CD14-positive monocyte (primary cell): ENCODE results near the gene FXYD1. TPM values are rescaled to one million over a fixed set of nuclear protein-coding genes. Genes with fewer than 3 reads are reported as not detected.

Source experiments
- DNase-seq, 3 donors: peaks; one replicate each; pipeline ENCODE4 v3.0.0-alpha.2; 2011 to 2022
- H2AFZ ChIP-seq: 2 replicates; pipeline ENCODE4 v1.6.0; 2012; ENCODE audit warnings: mild to moderate bottlenecking, low read depth, low read length, inconsistent platforms; ENCODE audit not compliant: insufficient read depth, poor library complexity, severe bottlenecking
- H3K27ac ChIP-seq, 2 donors: 1 replicate in 1 of 2; 2 replicates in 1 of 2; pipeline ENCODE4 v1.5.1; 2012 to 2013; ENCODE audit warnings: low read length in 2 of 2, control low read depth in 1 of 2, inconsistent platforms in 1 of 2, low read depth in 1 of 2, mild to moderate bottlenecking in 1 of 2
- H3K27me3 ChIP-seq, 2 donors: one replicate each; pipeline versions ENCODE4 v1.6.0 to v1.6.1; 2011 to 2013; ENCODE audit warnings: low read length in 2 of 2; ENCODE audit not compliant: control insufficient read depth in 2 of 2, insufficient read depth in 2 of 2
- H3K36me3 ChIP-seq, 2 donors: replicated peaks in 1 of 2; 1 replicate in 1 of 2; 2 replicates in 1 of 2; pipeline versions ENCODE4 v1.5.1 to v1.6.1; 2012 to 2013; ENCODE audit warnings: low read length in 2 of 2, control low read depth in 1 of 2, inconsistent platforms in 1 of 2, mild to moderate bottlenecking in 1 of 2; ENCODE audit not compliant: insufficient read depth in 2 of 2, control insufficient read depth in 1 of 2
- H3K4me1 ChIP-seq, 2 donors: 1 replicate in 1 of 2; 2 replicates in 1 of 2; pipeline versions ENCODE4 v1.5.1 to v1.6.1; 2012 to 2013; ENCODE audit warnings: low read length in 2 of 2, control low read depth in 1 of 2, inconsistent platforms in 1 of 2, mild to moderate bottlenecking in 1 of 2, moderate library complexity in 1 of 2; ENCODE audit not compliant: insufficient read depth in 2 of 2, control insufficient read depth in 1 of 2
- H3K4me2 ChIP-seq: replicated peaks from 2 replicates; pipeline ENCODE3; 2012; ENCODE audit warnings: low read length, moderate library complexity, mild to moderate bottlenecking; ENCODE audit not compliant: poor library complexity, severe bottlenecking; ENCODE audit errors: extremely low read depth
- H3K4me3 ChIP-seq, 3 experiments: fragments of 200-600 bp in 1 of 3; sonication (generic) in 1 of 3; replicated peaks in 1 of 3; 1 replicate in 2 of 3; 2 replicates in 1 of 3; pipeline ENCODE4 v1.5.1; 2011 to 2013; ENCODE audit warnings: low read length in 3 of 3, mild to moderate bottlenecking in 3 of 3, control low read depth in 2 of 3, low read depth in 2 of 3, inconsistent platforms in 1 of 3, moderate library complexity in 1 of 3
- H3K79me2 ChIP-seq: 2 replicates; pipeline ENCODE4 v1.6.0; 2012; ENCODE audit warnings: mild to moderate bottlenecking, control low read depth, inconsistent platforms, low read length, moderate library complexity; ENCODE audit not compliant: insufficient read depth
- H3K9ac ChIP-seq: 2 replicates; pipeline ENCODE4 v1.6.0; 2017; ENCODE audit warnings: low read length, mild to moderate bottlenecking; ENCODE audit not compliant: insufficient read depth, poor library complexity, severe bottlenecking
- H3K9me3 ChIP-seq, 2 donors: replicated peaks in 1 of 2; 1 replicate in 1 of 2; 2 replicates in 1 of 2; pipeline versions ENCODE4 v1.5.1 to v1.6.1; 2012 to 2013; ENCODE audit warnings: low read length in 2 of 2, control low read depth in 1 of 2; ENCODE audit not compliant: control insufficient read depth in 1 of 2, insufficient read depth in 1 of 2
- H4K20me1 ChIP-seq: 2 replicates; pipeline ENCODE4 v1.6.0; 2012; ENCODE audit warnings: mild to moderate bottlenecking, low read length, control low read depth, moderate library complexity; ENCODE audit not compliant: insufficient read depth
- H3K27ac Mint-ChIP-seq, 7 donors: one replicate each; pipeline ENCODE4 v1.8.0; 2020; ENCODE audit warnings: mild to moderate bottlenecking in 7 of 7, mixed read lengths in 7 of 7, moderate library complexity in 6 of 7, inconsistent platforms in 2 of 7
- H3K27me3 Mint-ChIP-seq, 3 donors: one replicate each; pipeline ENCODE4 v1.8.0; 2021 to 2022; ENCODE audit warnings: low read depth in 3 of 3, mild to moderate bottlenecking in 3 of 3, mixed read lengths in 3 of 3, moderate library complexity in 3 of 3, inconsistent platforms in 1 of 3
- H3K36me3 Mint-ChIP-seq, 2 donors: one replicate each; pipeline ENCODE4 v1.8.0; 2020; ENCODE audit warnings: mixed read lengths in 2 of 2, inconsistent platforms in 1 of 2, mild to moderate bottlenecking in 1 of 2
- H3K4me1 Mint-ChIP-seq: one replicate; pipeline ENCODE4 v1.8.0; 2020; ENCODE audit warnings: mild to moderate bottlenecking, mixed read lengths
- H3K4me3 Mint-ChIP-seq, 2 donors: one replicate each; pipeline ENCODE4 v1.8.0; 2020; ENCODE audit warnings: mild to moderate bottlenecking in 2 of 2, mixed read lengths in 2 of 2, moderate library complexity in 1 of 2
- H3K9me3 Mint-ChIP-seq, 7 donors: one replicate each; pipeline ENCODE4 v1.8.0; 2020 to 2022; ENCODE audit warnings: mixed read lengths in 7 of 7, mild to moderate bottlenecking in 6 of 7, moderate library complexity in 6 of 7, inconsistent platforms in 2 of 7
- WGBS: methylation state at CpG from one replicate; pipeline ENCODE4 v1.1.5; 2013; ENCODE audit warnings: missing lambda C conversion rate; ENCODE audit not compliant: insufficient coverage; 5-methylcytosine and 5-hydroxymethylcytosine counted together
- intact Hi-C, 2 donors: fragments of 100-400 bp; cut with micrococcal nuclease; formaldehyde crosslinking; loops; one replicate each; pipeline versions ENCODE4 v1.15.0 to v1.15.1; 2023
- polyA plus RNA-seq, 3 donors: library from polyadenylated mRNA; depleted of rRNA in 1 of 3; unstranded in 2 of 3; stranded (reverse) in 1 of 3; fragments of 300-500 nt in 2 of 3; fragments of >200 nt in 1 of 3; fragmentation: Illumina TruSeq in 2 of 3; gene quantifications; 1 replicate in 2 of 3; 2 replicates in 1 of 3; pipeline ENCODE4 v1.2.3, GENCODE V29; 2012 to 2021
- TF ChIP-seq, protein P1 (sequence below): fragments of 200-600 bp; IDR thresholded peaks from one replicate; pipeline ENCODE4 v1.8.0; 2022; ENCODE audit warnings: antibody characterized with exemption, mild to moderate bottlenecking

Gene FXYD1
- polyA plus RNA-seq, 3 donors: 0.25 to 0.74 TPM; not detected in 1

DNA sequence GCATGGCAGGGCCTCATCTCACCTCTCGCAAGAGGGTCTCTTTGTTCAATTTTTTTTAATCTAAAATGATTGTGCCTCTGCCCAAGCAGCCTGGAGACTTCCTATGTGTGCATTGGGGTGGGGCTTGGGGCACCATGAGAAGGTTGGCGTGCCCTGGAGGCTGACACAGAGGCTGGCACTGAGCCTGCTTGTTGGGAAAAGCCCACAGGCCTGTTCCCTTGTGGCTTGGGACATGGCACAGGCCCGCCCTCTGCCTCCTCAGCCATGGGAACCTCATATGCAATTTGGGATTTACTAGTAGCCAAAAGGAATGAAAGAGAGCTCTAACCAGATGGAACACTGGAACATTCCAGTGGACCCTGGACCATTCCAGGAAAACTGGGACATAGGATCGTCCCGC, 15.1 kb upstream of the FXYD1 start:
- Mint-ChIP-seq H3K36me3 (no peaks in the 10 kb centered on the region), H3K4me3 (no peak overlapping the region), H3K4me1 (peaks cover 41% of the 10 kb centered on the region), H3K27ac (peak overlapping the region in 2 of 7 donors; percentile 17 to 45), H3K27me3 (peaks cover 3 to 15% (median 3%) of the 10 kb centered on the region in 3 donors), H3K9me3 (peaks cover 0 to 2% (median 0%) of the 10 kb centered on the region in 7 donors)
- Histone ChIP-seq H3K4me2 (no peak overlapping the region), H3K79me2 (no peaks in the 10 kb centered on the region), H3K4me1 (peaks cover 32 to 40% of the 10 kb centered on the region in 2 donors), H3K27me3 (no peaks in the 10 kb centered on the region), H4K20me1 (no peaks in the 10 kb centered on the region), H3K9me3 (no peaks in the 10 kb centered on the region), H3K36me3 (no peaks in the 10 kb centered on the region), H3K9ac (no peak overlapping the region), H3K4me3 (no peak overlapping the region), H2AFZ (peak overlapping the region; percentile 94), H3K27ac (no peak overlapping the region)
- TF ChIP-seq, protein P1, sequence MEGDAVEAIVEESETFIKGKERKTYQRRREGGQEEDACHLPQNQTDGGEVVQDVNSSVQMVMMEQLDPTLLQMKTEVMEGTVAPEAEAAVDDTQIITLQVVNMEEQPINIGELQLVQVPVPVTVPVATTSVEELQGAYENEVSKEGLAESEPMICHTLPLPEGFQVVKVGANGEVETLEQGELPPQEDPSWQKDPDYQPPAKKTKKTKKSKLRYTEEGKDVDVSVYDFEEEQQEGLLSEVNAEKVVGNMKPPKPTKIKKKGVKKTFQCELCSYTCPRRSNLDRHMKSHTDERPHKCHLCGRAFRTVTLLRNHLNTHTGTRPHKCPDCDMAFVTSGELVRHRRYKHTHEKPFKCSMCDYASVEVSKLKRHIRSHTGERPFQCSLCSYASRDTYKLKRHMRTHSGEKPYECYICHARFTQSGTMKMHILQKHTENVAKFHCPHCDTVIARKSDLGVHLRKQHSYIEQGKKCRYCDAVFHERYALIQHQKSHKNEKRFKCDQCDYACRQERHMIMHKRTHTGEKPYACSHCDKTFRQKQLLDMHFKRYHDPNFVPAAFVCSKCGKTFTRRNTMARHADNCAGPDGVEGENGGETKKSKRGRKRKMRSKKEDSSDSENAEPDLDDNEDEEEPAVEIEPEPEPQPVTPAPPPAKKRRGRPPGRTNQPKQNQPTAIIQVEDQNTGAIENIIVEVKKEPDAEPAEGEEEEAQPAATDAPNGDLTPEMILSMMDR: no peak
- intact Hi-C loops: no loop called here
- DNase-seq: no peak
- 70% methylated on average over 2 of the region's 5 CpGs for WGBS

DNA sequence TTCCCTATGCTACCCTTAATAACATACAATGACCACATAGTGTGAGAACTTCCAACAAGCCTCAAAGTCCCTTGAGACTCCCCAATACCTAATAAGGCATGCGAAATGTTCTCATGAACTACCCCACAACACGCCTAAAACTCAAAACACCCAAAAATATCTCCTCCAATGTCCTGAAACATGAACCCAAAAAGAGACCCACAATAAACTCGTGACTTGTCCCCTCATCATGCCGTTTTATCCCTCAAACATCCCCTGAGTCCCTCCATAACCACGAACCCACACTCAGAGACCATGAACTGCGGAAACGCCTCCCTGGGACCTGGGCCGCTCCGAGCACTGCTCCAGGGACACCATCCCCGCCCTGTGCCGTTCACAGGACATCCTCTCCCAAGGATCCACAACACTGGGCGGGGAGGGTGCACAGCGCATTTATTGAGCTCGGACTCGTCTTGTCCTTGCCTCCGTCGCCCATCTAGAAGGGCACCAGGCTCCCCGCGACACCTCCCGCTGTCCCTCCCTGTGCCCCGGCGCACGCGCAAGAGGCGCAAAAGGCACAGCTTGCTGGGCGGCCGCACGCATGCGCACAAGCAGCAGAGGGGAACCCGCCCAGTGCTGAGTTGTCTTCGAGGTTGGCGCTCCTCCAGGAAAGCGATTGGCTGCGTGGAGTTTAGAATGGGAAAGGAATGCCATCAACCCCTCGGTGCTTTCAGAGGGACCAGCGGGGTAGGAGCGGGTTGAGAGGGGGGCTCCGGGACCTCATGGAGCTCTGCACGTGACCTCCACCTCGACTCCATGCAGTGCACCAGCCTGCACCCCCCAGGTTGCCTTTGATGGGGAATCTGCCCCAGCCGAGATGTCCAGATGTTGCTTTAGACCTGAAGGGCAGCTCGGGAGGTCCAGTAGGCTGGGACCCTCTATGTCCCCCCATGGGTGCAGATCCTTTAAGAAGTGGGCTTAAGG, 14.2 kb upstream of the FXYD1 start:
- Histone ChIP-seq H3K4me3 (peak overlapping the region; percentile 44 to 76 (median 48)), H3K79me2 (no peaks in the 10 kb centered on the region), H3K27me3 (no peaks in the 10 kb centered on the region), H3K9ac (peak overlapping the region; percentile 55), H3K36me3 (no peaks in the 10 kb centered on the region), H2AFZ (peak overlapping the region; percentile 94), H4K20me1 (no peaks in the 10 kb centered on the region), H3K9me3 (no peaks in the 10 kb centered on the region), H3K27ac (peak overlapping the region in 1 of 2 donors; percentile 27), H3K4me2 (peak overlapping the region; percentile 88), H3K4me1 (peaks cover 27 to 34% of the 10 kb centered on the region in 2 donors)
- Mint-ChIP-seq H3K4me3 (peak overlapping the region; percentile 76 to 86), H3K4me1 (peaks cover 35% of the 10 kb centered on the region), H3K36me3 (no peaks in the 10 kb centered on the region), H3K27me3 (peaks cover 0 to 8% (median 7%) of the 10 kb centered on the region in 3 donors), H3K9me3 (peaks cover 0 to 2% (median 0%) of the 10 kb centered on the region in 7 donors), H3K27ac (peak overlapping the region in 5 of 7 donors; percentile 11 to 76 (median 63))
- peak; percentile 77 to 87 (median 87) for DNase-seq
- 15% methylated on average over 42 of the region's 42 CpGs for WGBS
- TF ChIP-seq, protein P1: no peak
- intact Hi-C loops: no loop called here
